Measurements from ENCODE around the gene NEMP1.

NEMP1 gene

DNA sequence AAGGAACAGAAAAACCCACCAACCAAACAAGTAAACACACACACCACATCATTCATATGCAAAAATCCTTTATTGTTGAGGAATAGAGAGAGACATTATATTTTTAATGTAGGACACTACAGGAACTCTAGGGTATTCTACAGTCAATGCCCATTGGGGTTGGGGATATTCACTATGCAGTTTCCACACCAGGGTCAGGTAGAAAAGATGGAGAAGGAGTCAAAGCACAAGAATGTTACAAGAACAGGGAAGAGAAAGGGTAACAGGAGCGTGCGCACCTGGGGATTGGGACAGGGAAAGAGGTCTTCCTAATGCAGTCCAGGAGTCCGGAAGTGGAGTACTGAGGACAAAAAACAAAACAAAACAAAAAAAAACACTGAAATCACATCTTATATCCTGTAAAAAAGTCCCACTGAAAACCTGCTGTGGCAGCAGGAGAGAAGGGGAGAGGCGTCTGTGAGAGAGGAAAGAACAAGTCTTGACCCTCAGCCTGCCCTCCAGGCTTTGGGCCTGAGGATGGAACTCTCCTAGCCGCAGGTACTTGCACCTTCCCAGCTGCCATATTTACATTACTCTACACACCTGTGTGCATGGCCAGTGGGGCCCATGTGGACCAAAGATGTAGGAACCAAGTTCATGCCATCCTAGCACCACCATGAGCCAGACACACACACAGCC, 68.5 kb downstream of the NEMP1 start:
- no peak for DNase-seq (ENCODE audit: low read depth, low spot score)
- Histone ChIP-seq H3K9me3 (ENCODE audit: control insufficient read depth, insufficient read depth, low read length) (no peaks in the 10 kb centered on the region), H3K4me1 (ENCODE audit: control insufficient read depth, insufficient read depth, low read length) (0 out of 2 replicates have a peak, but pooled peaks cover 3% of the 10 kb centered on the region), H3K4me3 (ENCODE audit: low read length) (no peak overlapping the region), H3K27me3 (ENCODE audit: control insufficient read depth, insufficient read depth, low read length) (no peaks in the 10 kb centered on the region), H3K27ac (ENCODE audit: low read length) (no peak overlapping the region), H3K36me3 (ENCODE audit: control insufficient read depth, insufficient read depth, low read length) (no peaks in the 10 kb centered on the region)
- WGBS (ENCODE audit: insufficient coverage, insufficient read length): no CpG with 5 or more reads among the region's 5 CpGs

DNA sequence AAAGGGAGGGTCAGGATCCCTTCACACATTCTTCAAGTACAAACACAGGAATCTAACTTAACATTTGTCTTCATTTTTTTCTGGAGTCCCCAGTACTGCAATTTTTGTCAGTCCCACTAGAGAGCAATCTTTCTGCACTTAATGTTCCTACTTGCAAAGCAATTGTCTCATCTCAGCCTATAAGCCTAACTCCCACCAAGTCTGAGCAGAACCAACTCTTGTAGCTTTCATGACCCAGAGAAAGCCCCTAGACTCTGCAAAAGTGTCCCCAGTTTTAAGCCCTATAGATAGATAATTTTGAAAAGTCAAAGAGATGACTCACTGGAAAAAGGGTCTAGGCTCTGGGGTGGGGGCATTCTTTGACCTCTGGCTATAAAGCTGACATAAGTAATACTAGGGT, 70.4 kb downstream of the NEMP1 start:
- DNase-seq (ENCODE audit: low read depth, low spot score): no peak

DNA sequence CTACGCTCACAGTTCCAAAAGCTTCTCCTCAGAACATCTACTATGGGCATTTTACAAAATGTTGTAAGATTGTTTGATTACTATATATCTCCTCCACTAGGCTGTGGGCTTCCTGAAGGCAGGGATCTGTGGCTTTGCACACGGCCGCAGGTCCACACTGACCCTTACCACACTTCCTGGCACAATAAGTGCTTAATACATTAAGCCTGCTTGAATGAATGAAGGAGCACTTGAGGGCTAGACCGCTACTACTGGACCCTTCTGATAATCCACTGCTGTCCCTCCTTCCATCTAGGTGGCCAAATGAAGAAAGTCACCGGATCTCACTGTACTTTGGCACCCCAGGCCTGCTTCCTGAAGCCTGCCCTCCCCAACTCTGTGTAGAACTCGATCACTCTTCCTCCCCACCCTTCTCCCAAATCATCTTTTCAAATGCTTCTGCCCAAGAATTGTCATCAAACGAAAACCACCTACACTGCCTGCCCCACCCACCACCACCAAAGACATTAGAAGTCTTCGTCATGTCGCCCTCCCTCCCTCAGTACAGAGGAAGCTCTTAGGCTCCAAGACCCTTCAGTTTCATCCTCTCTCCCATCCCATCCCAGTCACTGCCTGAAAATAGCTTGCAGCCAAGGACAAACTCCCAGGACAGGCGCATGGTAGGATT, 71.6 kb downstream of the NEMP1 start:
- Histone ChIP-seq H3K36me3 (ENCODE audit: control insufficient read depth, insufficient read depth, low read length) (peaks cover 18% of the 10 kb centered on the region), H3K4me1 (ENCODE audit: control insufficient read depth, insufficient read depth, low read length) (no peaks in the 10 kb centered on the region), H3K4me3 (ENCODE audit: low read length) (no peak overlapping the region; the same call in 1 of the 2 replicates), H3K9me3 (ENCODE audit: control insufficient read depth, insufficient read depth, low read length) (no peaks in the 10 kb centered on the region), H3K27ac (ENCODE audit: low read length) (no peak overlapping the region), H3K27me3 (ENCODE audit: control insufficient read depth, insufficient read depth, low read length) (no peaks in the 10 kb centered on the region)
- WGBS (ENCODE audit: insufficient coverage, insufficient read length): no CpG with 5 or more reads among the region's 10 CpGs
- no peak for DNase-seq (ENCODE audit: low read depth, low spot score)

More for the DNA sequence above, 70.4 kb downstream of the NEMP1 start:
- no peak overlapping the region for H3K4me3 ChIP-seq (ENCODE audit: low read length)
- peaks cover 14% of the 10 kb centered on the region for H3K36me3 ChIP-seq (ENCODE audit: control insufficient read depth, insufficient read depth, low read length)
- H3K4me1 ChIP-seq (ENCODE audit: control insufficient read depth, insufficient read depth, low read length): 0 out of 2 replicates have a peak, but pooled peaks cover 1% of the 10 kb centered on the region
- no peaks in the 10 kb centered on the region for H3K9me3 ChIP-seq (ENCODE audit: control insufficient read depth, insufficient read depth, low read length)
- H3K27ac ChIP-seq (ENCODE audit: low read length): no peak overlapping the region
- no peaks in the 10 kb centered on the region for H3K27me3 ChIP-seq (ENCODE audit: control insufficient read depth, insufficient read depth, low read length)

DNA sequence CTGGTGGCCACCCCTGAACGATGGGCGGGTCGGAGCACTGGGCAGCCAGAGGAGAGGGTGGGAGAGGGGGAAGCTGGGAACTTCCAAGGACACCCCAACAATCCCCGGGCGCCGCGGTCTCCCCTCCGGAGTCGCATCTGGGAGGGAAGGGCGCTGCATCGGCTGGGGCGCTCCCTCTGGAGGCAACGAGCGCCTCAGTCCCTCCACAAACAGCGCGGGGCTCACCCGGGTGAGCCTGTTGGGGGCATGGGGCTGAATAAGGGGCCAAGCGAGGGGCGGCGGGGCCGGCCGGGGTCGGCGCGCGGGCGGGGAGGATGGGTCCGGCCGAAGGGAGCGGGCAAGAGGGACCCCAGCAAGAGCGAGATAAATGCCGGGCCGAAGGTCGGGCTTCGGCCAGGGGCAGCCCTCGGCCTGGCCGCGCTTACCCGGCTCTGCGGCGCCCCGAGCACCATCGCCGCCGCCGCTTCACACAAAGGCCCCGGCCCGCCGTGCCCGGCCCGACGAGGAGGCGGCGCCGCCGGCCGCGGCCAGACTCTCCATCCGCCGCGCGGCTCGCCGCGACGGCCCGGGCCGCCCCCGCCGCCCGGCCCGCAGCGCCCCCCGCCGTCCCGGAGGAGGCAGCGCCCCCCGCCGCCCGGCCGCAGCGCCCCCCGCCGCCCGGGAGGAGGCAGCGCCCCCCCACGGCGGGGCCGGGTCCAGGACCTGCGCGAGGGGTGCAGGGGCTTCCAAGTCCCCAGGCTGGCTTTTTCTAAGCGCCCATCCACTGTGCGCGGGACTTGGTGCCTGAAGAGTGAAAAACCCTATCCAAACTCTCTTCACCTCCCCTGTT, 72.4 kb downstream of the NEMP1 start, which contains the start of gene ZBTB39:
ZBTB39 (minus strand) TSS at position 567 of the 829 bp plus-strand sequence. CDS start 1,629 bp downstream, outside the sequence.
- no peaks in the 10 kb centered on the region for H3K9me3 ChIP-seq (ENCODE audit: control insufficient read depth, insufficient read depth, low read length)
- H3K4me3 ChIP-seq (ENCODE audit: low read length): peak within 1 kb of the TSS; percentile 91
- no peaks in the 10 kb centered on the region for H3K27me3 ChIP-seq (ENCODE audit: control insufficient read depth, insufficient read depth, low read length)
- H3K36me3 ChIP-seq (ENCODE audit: control insufficient read depth, insufficient read depth, low read length): peaks cover 18% of the 10 kb centered on the region
- no peak within 1 kb of the TSS for H3K27ac ChIP-seq (ENCODE audit: low read length)
- H3K4me1 ChIP-seq (ENCODE audit: control insufficient read depth, insufficient read depth, low read length): no peaks in the 10 kb centered on the region
- WGBS (ENCODE audit: insufficient coverage, insufficient read length): no CpG with 5 or more reads among the region's 94 CpGs
- no peak for DNase-seq (ENCODE audit: low read depth, low spot score)
